SU-DHL-6 (cell line): Measurements from ENCODE around the gene EEFSEC.
A peak's percentile ranks its signal among the peaks of the same experiment; 100 is the strongest.

ENCODE experiments used
- H2AFZ ChIP-seq: fragments of 200-600 bp; sonication (generic); 2 replicates; pipeline ENCODE4 v1.6.1; 2014; ENCODE audit warnings: low read depth, mild to moderate bottlenecking, moderate library complexity, mixed read lengths, antibody characterized with exemption, low read length; ENCODE audit not compliant: severe bottlenecking
- H3F3A ChIP-seq: fragments of 200-600 bp; shearing (Covaris generic); 2 replicates; pipeline ENCODE4 v1.6.0; 2016; ENCODE audit warnings: antibody characterized with exemption, mild to moderate bottlenecking; ENCODE audit not compliant: insufficient read depth
- H3K27ac ChIP-seq: fragments of 200-600 bp; sonication (generic); 2 replicates; pipeline ENCODE4 v1.5.1; 2016; ENCODE audit warnings: low read depth, mild to moderate bottlenecking, low read length, moderate library complexity, mixed read lengths
- H3K27me3 ChIP-seq: fragments of 200-600 bp; sonication (generic), shearing (Covaris generic); 2 replicates; pipeline ENCODE4 v1.6.0; 2014; ENCODE audit warnings: mild to moderate bottlenecking, low read length
- H3K36me3 ChIP-seq: fragments of 200-600 bp; sonication (generic); 2 replicates; pipeline ENCODE4 v1.6.1; 2014; ENCODE audit warnings: mild to moderate bottlenecking, low read length, mixed read lengths
- H3K4me2 ChIP-seq: fragments of 300-600, 200-600 bp; shearing (Covaris generic), sonication (generic); 2 replicates; pipeline ENCODE4 v1.6.0; 2014; ENCODE audit warnings: low read length, low read depth, mild to moderate bottlenecking; ENCODE audit not compliant: poor library complexity, severe bottlenecking
- H3K4me3 ChIP-seq: fragments of 200-600 bp; sonication (generic); 2 replicates; pipeline ENCODE4 v1.5.1; 2014; ENCODE audit warnings: antibody characterized with exemption, low read length, mild to moderate bottlenecking, mixed read lengths; ENCODE audit not compliant: insufficient read depth, poor library complexity, severe bottlenecking
- H3K79me2 ChIP-seq: fragments of 200-600 bp; sonication (generic); 2 replicates; pipeline ENCODE4 v1.6.1; 2014; ENCODE audit warnings: mild to moderate bottlenecking, low read length, moderate library complexity; ENCODE audit not compliant: insufficient read depth
- H3K9ac ChIP-seq: fragments of 200-600 bp; sonication (generic); 2 replicates; pipeline ENCODE4 v1.7.0; 2014; ENCODE audit warnings: mild to moderate bottlenecking, low read length
- H3K9me2 ChIP-seq: fragments of 200-600 bp; sonication (generic); replicated peaks from 2 replicates; pipeline ENCODE4 v1.6.1; 2014; ENCODE audit warnings: low read length; ENCODE audit not compliant: insufficient read depth
- H3K9me3 ChIP-seq: fragments of 200-600 bp; sonication (generic); 2 replicates; pipeline ENCODE4 v1.6.1; 2014; ENCODE audit warnings: low read length, mixed read lengths; ENCODE audit not compliant: insufficient read depth
- H4K20me1 ChIP-seq: fragments of 200-600 bp; sonication (generic); 2 replicates; pipeline ENCODE4 v1.6.1; 2014; ENCODE audit warnings: low read depth, mild to moderate bottlenecking, antibody characterized with exemption, low read length, moderate library complexity, mixed read lengths
- CTCF ChIP-seq: fragments of 200-600 bp; sonication (generic); IDR thresholded peaks from one replicate; pipeline ENCODE4 v1.5.1; 2017; ENCODE audit warnings: antibody characterized with exemption, mild to moderate bottlenecking, low read length, moderate library complexity; ENCODE audit not compliant: insufficient read depth, poor library complexity, severe bottlenecking
- EZH2phosphoT487 ChIP-seq: fragments of 200-600 bp; sonication (generic), shearing (Covaris generic); conservative IDR thresholded peaks from 2 replicates; pipeline ENCODE4 v1.6.1; 2018; ENCODE audit warnings: mild to moderate bottlenecking, antibody characterized with exemption, low read length, moderate library complexity, mixed read lengths

Gene EEFSEC

GRCh38 chr3:128175768-128176167 lies 22.5 kb downstream of the EEFSEC start:
- no peak overlapping the region for H3K9ac ChIP-seq
- H4K20me1 ChIP-seq: no peaks in the 10 kb centered on the region; the same call in 1 of the 2 replicates
- no peaks in the 10 kb centered on the region for H3K27me3 ChIP-seq
- H3K9me3 ChIP-seq: no peaks in the 10 kb centered on the region
- no peak overlapping the region for H3K4me3 ChIP-seq
- H3K36me3 ChIP-seq: no peaks in the 10 kb centered on the region
- no peak overlapping the region for H2AFZ ChIP-seq
- H3F3A ChIP-seq: no peaks in the 10 kb centered on the region
- H3K27ac ChIP-seq: no peak overlapping the region
- no peak overlapping the region for H3K4me2 ChIP-seq
- peaks cover 38% of the 10 kb centered on the region for H3K79me2 ChIP-seq
- TF ChIP-seq EZH2phosphoT487: no peak
- TF ChIP-seq CTCF: no peak
- H3K9me2 ChIP-seq: no peaks in the 10 kb centered on the region

- H3K4me2 ChIP-seq: no peak overlapping the region
- H3K27ac ChIP-seq: no peak overlapping the region
- peaks cover 43% of the 10 kb centered on the region for H3K79me2 ChIP-seq
- no peak overlapping the region for H3K9ac ChIP-seq
- H3K27me3 ChIP-seq: no peaks in the 10 kb centered on the region
- H2AFZ ChIP-seq: no peak overlapping the region
- H3K9me2 ChIP-seq: no peaks in the 10 kb centered on the region
- no peaks in the 10 kb centered on the region for H3F3A ChIP-seq
- H4K20me1 ChIP-seq: no peaks in the 10 kb centered on the region; the same call in 1 of the 2 replicates
- no peaks in the 10 kb centered on the region for H3K9me3 ChIP-seq
- H3K36me3 ChIP-seq: no peaks in the 10 kb centered on the region
- no peak overlapping the region for H3K4me3 ChIP-seq
- TF ChIP-seq EZH2phosphoT487 (no peak), CTCF (no peak)
Measured at GRCh38 chr3:128176276-128176833, 23.1 kb downstream of the EEFSEC start.

GRCh38 chr3:128177865-128178264 lies 24.6 kb downstream of the EEFSEC start:
- Histone ChIP-seq H3K9ac (no peak overlapping the region), H3F3A (no peaks in the 10 kb centered on the region), H3K27ac (no peak overlapping the region), H3K36me3 (no peaks in the 10 kb centered on the region), H3K27me3 (no peaks in the 10 kb centered on the region), H3K4me3 (no peak overlapping the region), H2AFZ (no peak overlapping the region), H4K20me1 (no peaks in the 10 kb centered on the region; the same call in 1 of the 2 replicates), H3K4me2 (peak overlapping the region; percentile 4), H3K79me2 (peaks cover 45% of the 10 kb centered on the region), H3K9me2 (no peaks in the 10 kb centered on the region), H3K9me3 (no peaks in the 10 kb centered on the region)
- TF ChIP-seq CTCF (no peak), EZH2phosphoT487 (no peak)
